Left renal cortex interstitium (tissue), 4 donors: ENCODE data around the gene XRCC3. TPM values are rescaled to one million over a fixed set of nuclear protein-coding genes. Genes with fewer than 3 reads are reported as not detected.

Source experiments
- polyA plus RNA-seq, 4 donors: library from polyadenylated mRNA; unstranded; fragments of 120-200 nt; gene quantifications; one replicate each; pipeline ENCODE4 v1.2.1, GENCODE V29; 2013; ENCODE audit not compliant: insufficient read length in 4 of 4

XRCC3 gene
- polyA plus RNA-seq, 4 donors = 12.2 to 25.0 (median 17.6) TPM

Other genes with a start within 250 kb of the XRCC3 start
- 100 to 1,000 TPM; 124 to 203 (median 154) TPM for gene CKB, start 192.6 kb downstream of the XRCC3 start, polyA plus RNA-seq
- 1 to 10 TPM; 6.0 to 9.8 (median 8.8) TPM for gene TRMT61A, start 186.3 kb downstream of the XRCC3 start, polyA plus RNA-seq
- 10 to 100 TPM; 26.6 to 31.4 (median 30.6) TPM for gene BAG5, start 152.8 kb downstream of the XRCC3 start, polyA plus RNA-seq
- gene COA8, start 152.5 kb downstream of the XRCC3 start, polyA plus RNA-seq = 10 to 100 TPM; 39.1 to 48.1 (median 44.2) TPM
- 100 to 1,000 TPM in 2 of 4 donors, 10 to 100 TPM in 2; 90.1 to 162 (median 126) TPM for gene KLC1, start 86.2 kb downstream of the XRCC3 start, polyA plus RNA-seq
- 10 to 100 TPM; 49.0 to 59.6 (median 59.0) TPM for gene ZFYVE21, start 359 bp upstream of the XRCC3 start, polyA plus RNA-seq
- 10 to 100 TPM; 26.0 to 41.4 (median 33.3) TPM for gene PPP1R13B, start 132.1 kb upstream of the XRCC3 start, polyA plus RNA-seq
- gene TDRD9, start 213.0 kb upstream of the XRCC3 start, polyA plus RNA-seq = 1 to 10 TPM; 1.5 to 3.0 (median 2.8) TPM
- not detected for gene RD3L, start 227.1 kb upstream of the XRCC3 start, polyA plus RNA-seq